K562 (cell line): ENCODE data around the gene RABIF. TPM values are rescaled to one million over a fixed set of nuclear protein-coding genes. Genes with fewer than 3 reads are reported as not detected.
A peak's percentile ranks its signal among the peaks of the same experiment; 100 is the strongest.

ENCODE experiments used
- ATAC-seq: fragments of 200-7000 bp; cut with Tn5 transposase; 3 replicates; pipeline ENCODE4 v1.9.1; 2020; ENCODE audit warnings: moderate library complexity
- BruUV-seq: library from RNA; stranded (reverse); fragments of 400-500 nt; replicated peaks from 2 replicates; lab custom pipeline; 2021; lab: Mats Ljungman, UMichigan
- CTCF ChIA-PET: fragments of 300-600 bp; formaldehyde crosslinking; extraction: SDS; loops from one replicate; lab custom pipeline; 2021; ENCODE audit warnings: low intra/inter-chr PET ratio; lab: Yijun Ruan, JAX
- POLR2A ChIA-PET: fragments of 300-600, 350-650 bp; sonication (Branson Sonifier 250); formaldehyde crosslinking; extraction: SDS; loops from one replicate; lab custom pipeline; 2021; ENCODE audit warnings: antibody characterized with exemption, inconsistent platforms; lab: Yijun Ruan, JAX
- DNase-seq, 4 experiments: peaks; one replicate each; pipeline versions ENCODE4 v3.0.0 to v3.0.0-alpha.2; 2011 to 2018; ENCODE audit warnings: low spot score in 3 of 4, mixed read lengths in 3 of 4; ENCODE audit errors: extremely low read depth in 1 of 4
- FAIRE-seq: peaks from 2 replicates; lab custom pipeline; 2011; peaks lifted over from hg19 to GRCh38; lab: Jason Lieb, UNC
- H2AFZ ChIP-seq: 2 replicates; pipeline ENCODE4 v1.6.0; 2011; ENCODE audit warnings: low read depth, low read length, control low read depth, inconsistent platforms
- H3K27ac ChIP-seq: fragments of 200-600 bp; 3 replicates; pipeline ENCODE4 v1.8.0; 2011; ENCODE audit warnings: low read depth, mild to moderate bottlenecking, control low read depth, inconsistent platforms, low read length, moderate library complexity, mixed read lengths; ENCODE audit errors: extremely low read depth
- H3K27me3 ChIP-seq, 2 experiments: fragments of 300-600 bp in 1 of 2; 2 replicates in 1 of 2; 3 replicates in 1 of 2; pipeline versions ENCODE4 v1.6.0 to v1.8.0; 2011; ENCODE audit warnings: inconsistent platforms in 2 of 2, low read length in 2 of 2, mild to moderate bottlenecking in 1 of 2, mixed read lengths in 1 of 2, moderate library complexity in 1 of 2; ENCODE audit not compliant: control insufficient read depth in 2 of 2, insufficient read depth in 2 of 2
- H3K36me3 ChIP-seq: fragments of 300-600 bp; 3 replicates; pipeline ENCODE4 v1.8.0; 2011; ENCODE audit warnings: mild to moderate bottlenecking, low read length, inconsistent platforms; ENCODE audit not compliant: control insufficient read depth, insufficient read depth
- H3K4me1 ChIP-seq, 2 experiments: fragments of 200-600 bp in 1 of 2; replicated peaks in 1 of 2; 2 replicates in 1 of 2; 3 replicates in 1 of 2; pipeline versions ENCODE4 v1.5.1 to v1.8.0; 2011; ENCODE audit warnings: inconsistent platforms in 2 of 2, low read length in 2 of 2, mild to moderate bottlenecking in 1 of 2, mixed read lengths in 1 of 2, moderate library complexity in 1 of 2; ENCODE audit not compliant: control insufficient read depth in 2 of 2, insufficient read depth in 2 of 2
- H3K4me2 ChIP-seq: 2 replicates; pipeline ENCODE4 v1.6.1; 2011; ENCODE audit warnings: low read length, control low read depth, inconsistent platforms, mixed read lengths; ENCODE audit not compliant: insufficient read depth
- H3K4me3 ChIP-seq: fragments of 200-600 bp; sonication (generic), shearing (Covaris generic); 2 replicates; pipeline ENCODE4 v1.5.1; 2016; ENCODE audit warnings: control low read depth, inconsistent platforms
- H3K79me2 ChIP-seq: fragments of 200-600 bp; 3 replicates; pipeline ENCODE4 v1.8.0; 2011; ENCODE audit warnings: low read length, inconsistent platforms; ENCODE audit not compliant: control insufficient read depth, insufficient read depth
- H3K9ac ChIP-seq, 2 experiments: 2 replicates each; pipeline versions ENCODE4 v1.6.0 to v1.6.1; 2011; ENCODE audit warnings: low read depth in 2 of 2, low read length in 2 of 2, control low read depth in 1 of 2, inconsistent platforms in 1 of 2, mild to moderate bottlenecking in 1 of 2, mixed read lengths in 1 of 2; ENCODE audit not compliant: insufficient read depth in 1 of 2
- H3K9me1 ChIP-seq: one replicate; pipeline ENCODE4 v1.6.0; 2011; ENCODE audit warnings: inconsistent platforms, mild to moderate bottlenecking, low read length, moderate library complexity; ENCODE audit not compliant: control insufficient read depth, insufficient read depth
- H3K9me3 ChIP-seq: replicated peaks from 2 replicates; pipeline ENCODE4 v1.5.1; 2011; ENCODE audit warnings: low read depth, low read length, inconsistent platforms; ENCODE audit not compliant: control insufficient read depth, insufficient read depth
- H4K20me1 ChIP-seq: replicated peaks from 2 replicates; pipeline ENCODE4 v1.6.1; 2011; ENCODE audit warnings: low read length, inconsistent platforms, mixed read lengths; ENCODE audit not compliant: control insufficient read depth, insufficient read depth
- ARID3B ChIP-seq: fragments of 250-450 bp; sonication (Bioruptor Pico); IDR thresholded peaks from 2 replicates; pipeline ENCODE4 v1.4.0; 2020; ENCODE audit warnings: borderline replicate concordance
- BACH1 ChIP-seq: fragments of 200-800 bp; sonication (Bioruptor generic); IDR thresholded peaks from 2 replicates; pipeline ENCODE4 v1.6.1; 2016; ENCODE audit warnings: missing genetic modification characterization, missing compliant biosample characterization
- GTF3C2 ChIP-seq: IDR thresholded peaks from 3 replicates; pipeline ENCODE4 v1.6.1; 2011; ENCODE audit warnings: borderline replicate concordance, mild to moderate bottlenecking, moderate library complexity; ENCODE audit not compliant: insufficient read length; ENCODE audit errors: extremely low read depth
- ZBTB34 ChIP-seq: fragments of 250-450 bp; sonication (Bioruptor Pico); IDR thresholded peaks from 2 replicates; pipeline ENCODE4 v1.8.0; 2021; ENCODE audit warnings: mild to moderate bottlenecking, moderate library complexity
- ZHX1 ChIP-seq: fragments of 150-350 bp; conservative IDR thresholded peaks from 2 replicates; pipeline ENCODE4 v1.6.1; 2014; ENCODE audit warnings: low read length
- ZNF785 ChIP-seq: fragments of 250-450 bp; sonication (Bioruptor Pico); IDR thresholded peaks from 2 replicates; pipeline ENCODE4 v1.4.0; 2020; ENCODE audit warnings: mild to moderate bottlenecking
- WGBS: fragments of 100-300 bp; shearing (Covaris generic); methylation state at CpG from one replicate; pipeline ENCODE4 v1.1.6; 2016; ENCODE audit warnings: low coverage, mixed read lengths; ENCODE audit not compliant: insufficient coverage; ENCODE audit errors: missing lambda C conversion rate; 5-methylcytosine and 5-hydroxymethylcytosine counted together
- in situ Hi-C: fragments of 300-500 bp; cut with MboI; formaldehyde crosslinking; loops from 4 replicates; pipeline ENCODE4 v1.15.0; 2018; ENCODE audit warnings: inconsistent platforms, mixed read lengths
- intact Hi-C: fragments of 100-400 bp; cut with micrococcal nuclease; formaldehyde crosslinking; loops from 2 replicates; pipeline ENCODE4 v1.14.2; 2022
- polyA plus RNA-seq, 8 experiments: library from polyadenylated mRNA; depleted of rRNA in 4 of 8; stranded (reverse) in 5 of 8; unstranded in 3 of 8; fragments of >200 nt; fragmentation: Nextera tagmentation in 2 of 8; fragmentation: Illumina TruSeq in 1 of 8; extraction: Ambion mirVana in 2 of 8; extraction: Trizol in 1 of 8; gene quantifications; 2 replicates each; pipeline versions ENCODE4 v1.2.1 to v1.2.3, GENCODE V29; 2011 to 2014; ENCODE audit warnings: inconsistent platforms in 1 of 8, missing spikeins in 1 of 8
- total RNA-seq, 7 experiments: library from RNA; depleted of rRNA in 6 of 7; stranded (reverse); fragments of >200 nt in 6 of 7; fragmentation: Illumina TruSeq in 2 of 7; extraction: Trizol in 2 of 7; gene quantifications; 2 replicates each; pipeline versions ENCODE4 v1.2.1 to v1.2.3, GENCODE V29; 2011 to 2021; ENCODE audit warnings: low replicate concordance in 1 of 7

The RABIF gene
- total and polyA plus RNA-seq, 9 of the 15 experiments (the other 6 are each of a cell fraction or from before 2014, with no cell fraction given): 7.4 to 20.1 (median 11.0) TPM

GRCh38 chr1:202848191-202848542, 40.8 kb downstream of the RABIF start:
- POLR2A ChIA-PET: interaction anchor here (1.2 kb wide), 1 partner anchor 16 kb away, joined by 3 read pairs; no protein-coding TSS in a partner anchor
- no peak overlapping the region for H3K4me3 ChIP-seq
- H3K9me1 ChIP-seq: no peaks in the 10 kb centered on the region
- no peak; the same call in 2 of the 3 replicates for ATAC-seq
- no peaks in the 10 kb centered on the region; a peak in 2 of 5 replicates for H3K4me1 ChIP-seq
- no peaks in the 10 kb centered on the region for H4K20me1 ChIP-seq
- CTCF ChIA-PET: interaction anchor here (1.2 kb wide), 1 partner anchor 96 kb away, joined by 6 read pairs; no protein-coding TSS in a partner anchor
- 18% methylated on average over 2 of the region's 2 CpGs for WGBS
- 0 out of 2 replicates have a peak overlapping the region, but pooled peaks have one; percentile 13 for H2AFZ ChIP-seq
- no peak for DNase-seq
- in situ Hi-C loops (no loop called here), intact Hi-C loops (no loop called here)
- H3K36me3 ChIP-seq: no peaks in the 10 kb centered on the region
- H3K4me2 ChIP-seq: no peak overlapping the region
- no peak overlapping the region for H3K27ac ChIP-seq
- H3K9ac ChIP-seq: no peak overlapping the region
- no peak for FAIRE-seq
- H3K27me3 ChIP-seq: peaks cover 0 to 7% of the 10 kb centered on the region in 2 experiments; a peak in 1 of 5 replicates
- BruUV-seq: no TSS peak
- no peaks in the 10 kb centered on the region for H3K79me2 ChIP-seq
- no peaks in the 10 kb centered on the region for H3K9me3 ChIP-seq
- TF ChIP-seq ZNF785 (CRISPR knock-in tag): no peak
- TF ChIP-seq ZHX1: no peak
- TF ChIP-seq BACH1 (tag): no peak
- TF ChIP-seq ZBTB34: no peak
- no peak for TF ChIP-seq ARID3B (CRISPR knock-in tag)
- TF ChIP-seq GTF3C2: no peak
